ENCODE data around the gene STAT1. TPM values are rescaled to one million over a fixed set of nuclear protein-coding genes. Genes with fewer than 3 reads are reported as not detected.

STAT1 gene
- total RNA-seq, 1 experiment from 2014 or later: 60.7 TPM

DNA sequence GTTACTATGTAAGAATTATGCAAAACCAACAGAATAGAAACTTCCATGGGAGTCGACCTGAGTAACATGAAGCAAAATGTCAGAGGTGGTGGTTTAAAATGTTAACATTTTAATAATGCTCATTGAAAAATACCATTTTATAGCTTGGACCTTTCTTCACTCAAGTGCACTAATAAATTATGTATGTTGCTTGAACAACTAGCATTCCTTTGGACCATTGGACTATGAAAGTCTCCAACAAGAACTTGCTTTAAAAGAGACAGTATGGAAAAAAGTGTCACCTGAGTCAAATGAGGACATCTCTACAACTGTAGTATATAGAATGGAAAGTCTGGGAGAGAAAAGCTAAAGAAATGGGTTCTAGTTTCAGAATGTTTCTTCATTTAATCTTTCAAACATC, 81.5 kb downstream of the STAT1 start:
- POLR2A ChIA-PET: no interaction called here
- peaks cover 6 to 11% of the 10 kb centered on the region in 2 experiments; a peak in 3 of 4 replicates for H3K36me3 ChIP-seq (ENCODE audit: control insufficient read depth in 1 of 2, insufficient read depth in 2 of 2, low read length in 2 of 2)
- RAD21 ChIA-PET (ENCODE audit: low non-redundant PET in 1 of 2, low total read pairs in 2 of 2, uncharacterized antibody in 2 of 2, unreplicated experiment in 2 of 2): no interaction called here
- no TSS peak for BruUV-seq (replicated peaks)
- CTCF ChIA-PET: no interaction called here
- no peaks in the 10 kb centered on the region for H3K9me3 ChIP-seq (ENCODE audit: control insufficient read depth in 1 of 2, insufficient read depth in 1 of 2, low read depth in 1 of 2, low read length in 2 of 2)
- H3K27ac ChIP-seq (ENCODE audit: low read depth, low read length): no peak overlapping the region
- DNase-seq (ENCODE audit: low read depth, low spot score): no peak
- H2AFZ ChIP-seq (ENCODE audit: low read depth, low read length, poor library complexity, severe bottlenecking): no peak overlapping the region
- H4K20me1 ChIP-seq (ENCODE audit: insufficient read depth): no peaks in the 10 kb centered on the region
- no peaks in the 10 kb centered on the region for H3K9me2 ChIP-seq (ENCODE audit: insufficient read depth)
- no peaks in the 10 kb centered on the region for H3K27me3 ChIP-seq (ENCODE audit: insufficient read depth, low read length)
- no peak overlapping the region for H3K9ac ChIP-seq (ENCODE audit: low read length)
- no peak for ATAC-seq
- no peaks in the 10 kb centered on the region for H3K79me2 ChIP-seq (ENCODE audit: insufficient read depth, low read length)
- H3K4me1 ChIP-seq (ENCODE audit: control insufficient read depth in 1 of 2, insufficient read depth in 2 of 2, low read length in 2 of 2): no peaks in the 10 kb centered on the region
- no peak overlapping the region for H3K4me3 ChIP-seq (replicated peaks in 1 of 2; ENCODE audit: low read depth in 1 of 2, low read length in 2 of 2)
- no peak for TF ChIP-seq SIN3A (IDR thresholded peaks at IDR 0.05; ENCODE audit: low read depth)
- no peak for TF ChIP-seq EZH2 (IDR thresholded peaks at IDR 0.05)
- no peak for TF ChIP-seq EZH2phosphoT487 (IDR thresholded peaks at IDR 0.05; ENCODE audit: borderline replicate concordance)
- no peak for TF ChIP-seq EGR1 (IDR thresholded peaks at IDR 0.05; ENCODE audit: low read depth)
- TF ChIP-seq, protein P1, sequence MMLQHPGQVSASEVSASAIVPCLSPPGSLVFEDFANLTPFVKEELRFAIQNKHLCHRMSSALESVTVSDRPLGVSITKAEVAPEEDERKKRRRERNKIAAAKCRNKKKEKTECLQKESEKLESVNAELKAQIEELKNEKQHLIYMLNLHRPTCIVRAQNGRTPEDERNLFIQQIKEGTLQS (IDR thresholded peaks at IDR 0.05): no peak
- no peak for TF ChIP-seq TCF7L2 (IDR thresholded peaks at IDR 0.05; ENCODE audit: borderline replicate concordance, extremely low read depth, insufficient read depth, insufficient read length)
- TF ChIP-seq JUND (IDR thresholded peaks at IDR 0.05): no peak
- no peak for TF ChIP-seq SRF (IDR thresholded peaks at IDR 0.05; ENCODE audit: low read depth)
- TF ChIP-seq POLR2AphosphoS5 (IDR thresholded peaks at IDR 0.05; ENCODE audit: low read depth, low read length): no peak
- TF ChIP-seq CBX3 (IDR thresholded peaks at IDR 0.05; ENCODE audit: low read depth): no peak
- no peak for TF ChIP-seq ZFX (IDR thresholded peaks at IDR 0.05)
- TF ChIP-seq RAD21 (IDR thresholded peaks at IDR 0.05; ENCODE audit: low read depth): no peak
- TF ChIP-seq CEBPB (IDR thresholded peaks at IDR 0.05; ENCODE audit: low read depth): no peak
- no peak for TF ChIP-seq SP1 (IDR thresholded peaks at IDR 0.05; ENCODE audit: low read depth)
- intact Hi-C loops (cut with micrococcal nuclease): no loop called here
- no peak overlapping the region for H3K4me2 ChIP-seq (ENCODE audit: low read length)

DNA sequence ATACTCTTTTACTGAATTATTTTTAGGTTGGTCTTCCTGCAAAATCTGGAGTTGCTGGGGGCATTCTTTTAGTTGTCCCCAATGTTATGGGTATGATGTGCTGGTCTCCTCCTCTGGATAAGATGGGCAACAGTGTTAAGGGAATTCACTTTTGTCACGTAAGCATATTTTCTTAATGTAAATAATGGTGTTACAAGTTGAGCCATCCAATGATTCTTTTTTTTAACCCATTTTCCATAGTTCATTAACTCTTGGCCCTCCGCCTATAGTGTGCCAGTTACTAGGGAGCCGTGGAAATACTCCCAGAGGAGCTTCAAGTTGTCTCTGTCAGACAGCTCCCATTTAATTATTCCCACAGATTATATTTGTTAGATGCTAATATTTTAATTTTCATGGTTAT, 83.6 kb downstream of the STAT1 start:
- Histone ChIP-seq H3K4me3 (replicated peaks in 1 of 2; ENCODE audit: low read depth in 1 of 2, low read length in 2 of 2) (no peak overlapping the region), H3K4me1 (ENCODE audit: control insufficient read depth in 1 of 2, insufficient read depth in 2 of 2, low read length in 2 of 2) (no peaks in the 10 kb centered on the region), H2AFZ (ENCODE audit: low read depth, low read length, poor library complexity, severe bottlenecking) (no peak overlapping the region), H3K9me2 (ENCODE audit: insufficient read depth) (no peaks in the 10 kb centered on the region), H3K4me2 (ENCODE audit: low read length) (no peak overlapping the region), H3K27ac (ENCODE audit: low read depth, low read length) (no peak overlapping the region), H3K79me2 (ENCODE audit: insufficient read depth, low read length) (no peaks in the 10 kb centered on the region), H3K9me3 (ENCODE audit: control insufficient read depth in 1 of 2, insufficient read depth in 1 of 2, low read depth in 1 of 2, low read length in 2 of 2) (no peaks in the 10 kb centered on the region), H3K36me3 (ENCODE audit: control insufficient read depth in 1 of 2, insufficient read depth in 2 of 2, low read length in 2 of 2) (peaks cover 6 to 20% of the 10 kb centered on the region in 2 experiments; a peak in 3 of 4 replicates), H3K9ac (ENCODE audit: low read length) (no peak overlapping the region), H4K20me1 (ENCODE audit: insufficient read depth) (no peaks in the 10 kb centered on the region), H3K27me3 (ENCODE audit: insufficient read depth, low read length) (no peaks in the 10 kb centered on the region)
- no peak for ATAC-seq
- ChIA-PET RAD21 (ENCODE audit: low non-redundant PET in 1 of 2, low total read pairs in 2 of 2, uncharacterized antibody in 2 of 2, unreplicated experiment in 2 of 2) (no interaction called here), CTCF (no interaction called here), POLR2A (no interaction called here)
- intact Hi-C loops (cut with micrococcal nuclease): no loop called here
- DNase-seq (ENCODE audit: low read depth, low spot score): no peak
- BruUV-seq (replicated peaks): no TSS peak
- TF ChIP-seq, protein P1 (IDR thresholded peaks at IDR 0.05): no peak
- TF ChIP-seq YY1 (IDR thresholded peaks at IDR 0.05; ENCODE audit: extremely low read depth, insufficient replicate concordance, low read depth, low read length) (no peak), ZFX (IDR thresholded peaks at IDR 0.05) (no peak), ZNF274 (IDR thresholded peaks at IDR 0.05; ENCODE audit: low read depth, low read length) (no peak), SRF (IDR thresholded peaks at IDR 0.05; ENCODE audit: low read depth) (no peak), POLR2AphosphoS5 (IDR thresholded peaks at IDR 0.05; ENCODE audit: low read depth, low read length) (no peak), EZH2phosphoT487 (IDR thresholded peaks at IDR 0.05; ENCODE audit: borderline replicate concordance) (no peak)
- TF ChIP-seq, protein P2, sequence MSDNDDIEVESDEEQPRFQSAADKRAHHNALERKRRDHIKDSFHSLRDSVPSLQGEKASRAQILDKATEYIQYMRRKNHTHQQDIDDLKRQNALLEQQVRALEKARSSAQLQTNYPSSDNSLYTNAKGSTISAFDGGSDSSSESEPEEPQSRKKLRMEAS (IDR thresholded peaks at IDR 0.05): no peak
- TF ChIP-seq, protein P3, sequence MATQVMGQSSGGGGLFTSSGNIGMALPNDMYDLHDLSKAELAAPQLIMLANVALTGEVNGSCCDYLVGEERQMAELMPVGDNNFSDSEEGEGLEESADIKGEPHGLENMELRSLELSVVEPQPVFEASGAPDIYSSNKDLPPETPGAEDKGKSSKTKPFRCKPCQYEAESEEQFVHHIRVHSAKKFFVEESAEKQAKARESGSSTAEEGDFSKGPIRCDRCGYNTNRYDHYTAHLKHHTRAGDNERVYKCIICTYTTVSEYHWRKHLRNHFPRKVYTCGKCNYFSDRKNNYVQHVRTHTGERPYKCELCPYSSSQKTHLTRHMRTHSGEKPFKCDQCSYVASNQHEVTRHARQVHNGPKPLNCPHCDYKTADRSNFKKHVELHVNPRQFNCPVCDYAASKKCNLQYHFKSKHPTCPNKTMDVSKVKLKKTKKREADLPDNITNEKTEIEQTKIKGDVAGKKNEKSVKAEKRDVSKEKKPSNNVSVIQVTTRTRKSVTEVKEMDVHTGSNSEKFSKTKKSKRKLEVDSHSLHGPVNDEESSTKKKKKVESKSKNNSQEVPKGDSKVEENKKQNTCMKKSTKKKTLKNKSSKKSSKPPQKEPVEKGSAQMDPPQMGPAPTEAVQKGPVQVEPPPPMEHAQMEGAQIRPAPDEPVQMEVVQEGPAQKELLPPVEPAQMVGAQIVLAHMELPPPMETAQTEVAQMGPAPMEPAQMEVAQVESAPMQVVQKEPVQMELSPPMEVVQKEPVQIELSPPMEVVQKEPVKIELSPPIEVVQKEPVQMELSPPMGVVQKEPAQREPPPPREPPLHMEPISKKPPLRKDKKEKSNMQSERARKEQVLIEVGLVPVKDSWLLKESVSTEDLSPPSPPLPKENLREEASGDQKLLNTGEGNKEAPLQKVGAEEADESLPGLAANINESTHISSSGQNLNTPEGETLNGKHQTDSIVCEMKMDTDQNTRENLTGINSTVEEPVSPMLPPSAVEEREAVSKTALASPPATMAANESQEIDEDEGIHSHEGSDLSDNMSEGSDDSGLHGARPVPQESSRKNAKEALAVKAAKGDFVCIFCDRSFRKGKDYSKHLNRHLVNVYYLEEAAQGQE (IDR thresholded peaks at IDR 0.05; ENCODE audit: low read depth): no peak

All from HCT116 (cell line).